ENCODE measurements around the gene SH3BP1. TPM values are rescaled to one million over a fixed set of nuclear protein-coding genes. Genes with fewer than 3 reads are reported as not detected.

Gene SH3BP1
- total and polyA plus RNA-seq, 2 of the 8 experiments (the other 6 are each of a cell fraction or from before 2014, with no cell fraction given) = 23.9 to 40.3 TPM

DNA sequence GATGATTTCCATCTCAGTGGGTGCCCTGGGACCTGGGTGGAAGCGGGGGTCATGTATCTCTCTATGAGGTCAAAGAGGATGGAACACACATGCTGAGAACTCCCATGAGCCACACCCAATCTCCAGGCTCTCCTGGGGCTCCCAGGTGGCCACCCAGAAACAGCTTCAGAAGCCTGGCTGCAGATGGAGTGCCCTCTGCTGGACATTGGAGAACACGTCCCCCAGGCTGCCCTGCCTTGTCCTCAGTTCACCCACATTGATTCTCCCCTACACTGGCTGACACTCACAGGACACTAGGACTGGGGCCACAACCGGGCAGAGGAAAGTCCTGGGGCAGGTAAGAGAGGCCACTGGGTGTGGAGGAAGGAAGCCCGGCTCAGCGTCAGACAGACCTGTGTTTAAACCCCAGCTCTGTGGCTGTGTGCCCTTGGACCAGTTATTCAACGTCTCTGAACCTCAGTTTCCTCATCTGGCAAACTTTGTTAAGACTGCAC is 42.1 kb downstream of the SH3BP1 start (continued):
- TF ChIP-seq TAF7 (optimal IDR thresholded peaks at IDR 0.05; ENCODE audit: borderline replicate concordance, low read depth, low read length) (peak; percentile 68), KDM1A (IDR thresholded peaks at IDR 0.05; ENCODE audit: borderline replicate concordance, low read length) (no peak), SAP30 (IDR thresholded peaks at IDR 0.05; ENCODE audit: insufficient read depth, insufficient replicate concordance, low read length) (no peak), KDM4A (IDR thresholded peaks at IDR 0.05; ENCODE audit: low read depth, low read length, severe bottlenecking) (no peak), ZNF274 (IDR thresholded peaks at IDR 0.05; ENCODE audit: borderline replicate concordance, extremely low read depth, low read length) (no peak), HDAC6 (IDR thresholded peaks at IDR 0.05; ENCODE audit: low read depth, low read length) (no peak), SRF (IDR thresholded peaks at IDR 0.05; ENCODE audit: low read depth, low read length) (no peak), CHD1 (IDR thresholded peaks at IDR 0.05; ENCODE audit: low read depth, low read length) (no peak), ATF2 (IDR thresholded peaks at IDR 0.05; ENCODE audit: low read length) (no peak), KDM5A (IDR thresholded peaks at IDR 0.05; ENCODE audit: low read length) (no peak), POU5F1 (IDR thresholded peaks at IDR 0.05; ENCODE audit: low read depth, low read length) (no peak), RXRA (IDR thresholded peaks at IDR 0.05; ENCODE audit: insufficient read depth, low read depth, low read length) (peak; percentile 92), RNF2 (IDR thresholded peaks at IDR 0.05; ENCODE audit: borderline replicate concordance, low read depth, low read length, missing control alignments, poor library complexity, severe bottlenecking) (no peak), CBX8 (IDR thresholded peaks at IDR 0.05; ENCODE audit: borderline replicate concordance, low read depth, low read length) (no peak), SP2 (IDR thresholded peaks at IDR 0.05; ENCODE audit: low read length) (no peak), RBBP5 (IDR thresholded peaks at IDR 0.05; ENCODE audit: borderline replicate concordance, low read depth, low read length) (no peak), SP4 (IDR thresholded peaks at IDR 0.05; ENCODE audit: low read length) (no peak), TCF12 (IDR thresholded peaks at IDR 0.05; ENCODE audit: low read depth, low read length) (peak; percentile 54; the same call in 1 of the 2 replicates), SP1 (IDR thresholded peaks at IDR 0.05; ENCODE audit: low read depth, low read length) (no peak), SIRT6 (IDR thresholded peaks at IDR 0.05; ENCODE audit: low read length) (no peak), CTBP2 (IDR thresholded peaks at IDR 0.05; ENCODE audit: borderline replicate concordance, insufficient read depth, insufficient read length, low read length) (no peak), EZH2 (IDR thresholded peaks at IDR 0.05; ENCODE audit: low read depth, low read length, severe bottlenecking) (no peak)
- TF ChIP-seq, protein P1, sequence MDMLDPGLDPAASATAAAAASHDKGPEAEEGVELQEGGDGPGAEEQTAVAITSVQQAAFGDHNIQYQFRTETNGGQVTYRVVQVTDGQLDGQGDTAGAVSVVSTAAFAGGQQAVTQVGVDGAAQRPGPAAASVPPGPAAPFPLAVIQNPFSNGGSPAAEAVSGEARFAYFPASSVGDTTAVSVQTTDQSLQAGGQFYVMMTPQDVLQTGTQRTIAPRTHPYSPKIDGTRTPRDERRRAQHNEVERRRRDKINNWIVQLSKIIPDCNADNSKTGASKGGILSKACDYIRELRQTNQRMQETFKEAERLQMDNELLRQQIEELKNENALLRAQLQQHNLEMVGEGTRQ (IDR thresholded peaks at IDR 0.05; ENCODE audit: low read length) = no peak

Data from H1 (cell line).